SU-DHL-6 (cell line): ENCODE measurements around the gene CAD.

ENCODE experiments used
- EZH2phosphoT487 ChIP-seq: fragments of 200-600 bp; sonication (generic), shearing (Covaris generic); conservative IDR thresholded peaks from 2 replicates; pipeline ENCODE4 v1.6.1; 2018; ENCODE audit warnings: mild to moderate bottlenecking, antibody characterized with exemption, low read length, moderate library complexity, mixed read lengths
- TF ChIP-seq, protein P1 (sequence below): fragments of 200-600 bp; sonication (generic); IDR thresholded peaks from one replicate; pipeline ENCODE4 v1.5.1; 2017; ENCODE audit warnings: antibody characterized with exemption, mild to moderate bottlenecking, low read length, moderate library complexity; ENCODE audit not compliant: insufficient read depth, poor library complexity, severe bottlenecking

GRCh38 chr2:27227501-27227900, 10.3 kb downstream of the CAD start:
- TF ChIP-seq, protein P1, sequence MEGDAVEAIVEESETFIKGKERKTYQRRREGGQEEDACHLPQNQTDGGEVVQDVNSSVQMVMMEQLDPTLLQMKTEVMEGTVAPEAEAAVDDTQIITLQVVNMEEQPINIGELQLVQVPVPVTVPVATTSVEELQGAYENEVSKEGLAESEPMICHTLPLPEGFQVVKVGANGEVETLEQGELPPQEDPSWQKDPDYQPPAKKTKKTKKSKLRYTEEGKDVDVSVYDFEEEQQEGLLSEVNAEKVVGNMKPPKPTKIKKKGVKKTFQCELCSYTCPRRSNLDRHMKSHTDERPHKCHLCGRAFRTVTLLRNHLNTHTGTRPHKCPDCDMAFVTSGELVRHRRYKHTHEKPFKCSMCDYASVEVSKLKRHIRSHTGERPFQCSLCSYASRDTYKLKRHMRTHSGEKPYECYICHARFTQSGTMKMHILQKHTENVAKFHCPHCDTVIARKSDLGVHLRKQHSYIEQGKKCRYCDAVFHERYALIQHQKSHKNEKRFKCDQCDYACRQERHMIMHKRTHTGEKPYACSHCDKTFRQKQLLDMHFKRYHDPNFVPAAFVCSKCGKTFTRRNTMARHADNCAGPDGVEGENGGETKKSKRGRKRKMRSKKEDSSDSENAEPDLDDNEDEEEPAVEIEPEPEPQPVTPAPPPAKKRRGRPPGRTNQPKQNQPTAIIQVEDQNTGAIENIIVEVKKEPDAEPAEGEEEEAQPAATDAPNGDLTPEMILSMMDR: no peak
- no peak for TF ChIP-seq EZH2phosphoT487
